HG03097 (cell line): ENCODE measurements around the gene MINDY3.
"Not testable (repeated sequence)": the region's sequence is repeated elsewhere in the genome, so short reads cannot be mapped to it uniquely, and the experiment has no call there.

Experiments used
- ATAC-seq: cut with Tn5 transposase; IDR thresholded peaks from one replicate; pipeline ENCODE4 v1.9.1; 2021; ENCODE audit not compliant: unreplicated experiment, low FRiP score

The MINDY3 gene

DNA sequence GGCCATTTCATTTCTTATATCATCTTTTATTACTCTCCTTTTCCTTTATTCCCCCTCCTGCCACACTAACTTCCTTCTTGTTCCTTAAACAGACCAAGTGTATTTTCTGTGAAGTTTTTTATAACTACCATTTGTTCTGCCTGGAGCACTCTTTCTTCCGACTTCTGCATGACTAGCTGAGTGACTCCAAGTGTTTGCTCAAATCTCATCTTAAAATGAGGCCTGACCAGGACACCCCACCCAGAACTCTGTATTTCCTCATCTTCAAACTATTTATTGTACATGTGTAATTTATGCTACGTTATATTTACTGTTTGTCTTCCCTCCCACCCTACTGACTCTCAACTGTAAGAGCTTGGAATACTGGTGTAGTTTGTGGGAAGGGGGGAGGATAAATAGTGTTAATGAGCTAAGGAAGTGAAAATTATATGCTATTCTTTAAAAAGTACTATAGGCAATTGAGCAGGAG lies 3.2 kb downstream of the MINDY3 start:
- no peak for ATAC-seq

- no peak for ATAC-seq
These were observed 3.8 kb downstream of the MINDY3 start for GRCh38 chr10:15856328-15857015.

GRCh38 chr10:15853800-15854199 lies 6.5 kb downstream of the MINDY3 start:
- ATAC-seq = no peak

DNA sequence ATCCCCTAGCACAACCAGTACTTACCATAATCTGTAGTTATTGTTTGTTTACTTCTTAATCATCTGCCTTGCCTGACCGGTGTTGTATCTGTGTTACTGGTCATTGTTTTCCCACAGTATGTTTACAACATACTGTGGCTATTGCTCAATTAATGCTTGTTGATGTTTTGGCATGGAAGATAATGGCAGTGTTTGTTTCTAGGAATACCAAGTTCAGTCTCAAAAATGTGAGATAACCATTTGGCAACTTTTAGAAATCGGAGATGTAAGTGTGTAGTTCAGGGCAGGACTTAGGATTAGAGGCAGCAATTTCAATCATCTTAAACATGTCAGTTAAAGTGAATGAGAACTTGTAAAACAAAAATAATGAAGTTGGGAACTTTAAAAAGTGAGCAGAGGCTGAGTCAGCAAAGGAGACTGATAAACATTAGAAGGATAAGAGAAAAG lies 8.2 kb downstream of the MINDY3 start:
- ATAC-seq = no peak

GRCh38 chr10:15850337-15850978 lies 9.8 kb downstream of the MINDY3 start:
- ATAC-seq = not testable (repeated sequence)

GRCh38 chr10:15849316-15849715 lies 11.0 kb downstream of the MINDY3 start:
- no peak for ATAC-seq

GRCh38 chr10:15847481-15847880 lies 12.8 kb downstream of the MINDY3 start:
- no peak for ATAC-seq

DNA sequence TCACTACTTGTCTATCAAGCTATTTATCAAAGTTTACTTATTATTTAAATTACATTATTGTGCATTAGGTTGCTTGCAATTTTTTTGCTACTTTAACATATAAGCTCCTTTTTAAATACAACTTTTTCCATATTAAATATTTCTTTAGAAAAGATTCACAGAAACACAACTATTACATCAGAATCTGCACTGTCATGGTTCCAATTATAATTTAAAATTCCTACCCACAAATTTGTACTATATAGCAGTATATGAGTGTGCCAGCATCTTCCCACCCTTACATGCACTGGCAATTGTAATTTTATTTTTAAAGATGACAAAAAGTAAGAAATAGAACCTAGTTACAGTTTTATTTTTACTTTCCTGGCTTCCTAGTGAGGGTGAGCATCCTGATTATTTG lies 15.8 kb downstream of the MINDY3 start:
- ATAC-seq = no peak

GRCh38 chr10:15843695-15844094 lies 16.6 kb downstream of the MINDY3 start:
- no peak for ATAC-seq

- ATAC-seq = no peak
These were observed 17.6 kb downstream of the MINDY3 start for GRCh38 chr10:15842556-15843169.

GRCh38 chr10:15841696-15842095 lies 18.6 kb downstream of the MINDY3 start:
- ATAC-seq = no peak

- no peak for ATAC-seq
These were observed 23.5 kb downstream of the MINDY3 start for GRCh38 chr10:15836807-15837206.

DNA sequence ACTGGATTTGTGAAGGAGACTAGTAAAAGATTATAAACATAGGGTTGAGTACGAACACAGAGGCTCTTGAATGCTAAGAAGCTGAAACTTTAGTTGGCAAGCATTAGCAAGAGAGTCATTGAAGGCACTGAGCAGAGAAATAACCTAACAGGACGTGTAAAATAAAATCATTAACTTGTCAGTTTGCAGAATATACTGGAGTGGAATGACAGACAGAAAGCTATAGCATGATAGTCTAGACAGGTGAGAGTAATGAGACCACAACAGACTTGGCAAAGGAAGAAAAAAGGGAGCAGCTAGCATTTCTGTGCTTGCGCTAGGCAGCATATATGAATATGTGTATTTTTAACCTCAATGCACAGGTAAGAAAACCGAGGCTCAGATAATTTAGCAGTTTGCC lies 30.8 kb downstream of the MINDY3 start:
- ATAC-seq = no peak

- no peak for ATAC-seq
These were observed 35.8 kb downstream of the MINDY3 start for GRCh38 chr10:15824498-15824897.

- no peak for ATAC-seq
These were observed 38.2 kb downstream of the MINDY3 start for GRCh38 chr10:15822131-15822530.

DNA sequence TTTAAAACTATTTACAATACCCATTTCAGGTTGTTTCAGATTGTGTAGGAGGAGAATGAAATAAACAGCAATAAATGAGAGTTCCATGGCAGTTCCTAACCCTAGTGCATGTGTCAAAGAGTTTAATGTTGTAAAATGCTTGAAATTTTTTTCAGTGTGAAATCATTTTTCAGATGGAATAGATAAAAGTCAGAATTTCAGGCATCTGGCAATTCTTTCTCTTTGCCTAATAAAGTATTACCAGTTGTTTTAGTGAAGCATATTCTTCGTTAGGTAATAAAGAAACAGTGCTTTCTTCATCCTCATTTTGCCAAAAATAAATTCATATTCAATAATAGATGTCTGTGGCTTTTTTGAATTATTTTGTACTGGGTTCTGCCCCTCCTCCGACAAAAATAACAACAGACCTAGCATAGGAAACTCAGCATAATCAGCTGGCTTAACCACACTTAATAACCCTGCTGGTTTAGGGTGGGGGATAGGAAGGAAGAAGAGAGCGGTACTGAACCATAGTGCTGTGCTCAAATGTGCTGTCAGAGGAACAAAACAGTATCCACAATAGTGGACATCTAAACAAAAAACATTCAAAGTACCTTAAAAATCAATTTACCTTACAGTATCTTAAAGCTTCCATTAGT lies 39.1 kb downstream of the MINDY3 start:
- ATAC-seq = no peak

- no peak for ATAC-seq
These were observed 42.8 kb downstream of the MINDY3 start for GRCh38 chr10:15817409-15818046.

- no peak for ATAC-seq
These were observed 44.9 kb downstream of the MINDY3 start for GRCh38 chr10:15815242-15815885.

- ATAC-seq = no peak
These were observed 45.7 kb downstream of the MINDY3 start for GRCh38 chr10:15814565-15814964.

GRCh38 chr10:15813415-15813814 lies 46.9 kb downstream of the MINDY3 start:
- ATAC-seq = no peak
